NCI-H1436 treated with DMSO at 0.1 percent for 48 hours (cell line): Measurements from ENCODE around the gene PSMC5.
"Not testable (repeated sequence)": the region's sequence is repeated elsewhere in the genome, so short reads cannot be mapped to it uniquely, and the experiment has no call there.

Experiments
- DNase-seq: peaks from one replicate; lab custom pipeline; 2025; lab: John Stamatoyannopoulos, UW

PSMC5 gene

DNA sequence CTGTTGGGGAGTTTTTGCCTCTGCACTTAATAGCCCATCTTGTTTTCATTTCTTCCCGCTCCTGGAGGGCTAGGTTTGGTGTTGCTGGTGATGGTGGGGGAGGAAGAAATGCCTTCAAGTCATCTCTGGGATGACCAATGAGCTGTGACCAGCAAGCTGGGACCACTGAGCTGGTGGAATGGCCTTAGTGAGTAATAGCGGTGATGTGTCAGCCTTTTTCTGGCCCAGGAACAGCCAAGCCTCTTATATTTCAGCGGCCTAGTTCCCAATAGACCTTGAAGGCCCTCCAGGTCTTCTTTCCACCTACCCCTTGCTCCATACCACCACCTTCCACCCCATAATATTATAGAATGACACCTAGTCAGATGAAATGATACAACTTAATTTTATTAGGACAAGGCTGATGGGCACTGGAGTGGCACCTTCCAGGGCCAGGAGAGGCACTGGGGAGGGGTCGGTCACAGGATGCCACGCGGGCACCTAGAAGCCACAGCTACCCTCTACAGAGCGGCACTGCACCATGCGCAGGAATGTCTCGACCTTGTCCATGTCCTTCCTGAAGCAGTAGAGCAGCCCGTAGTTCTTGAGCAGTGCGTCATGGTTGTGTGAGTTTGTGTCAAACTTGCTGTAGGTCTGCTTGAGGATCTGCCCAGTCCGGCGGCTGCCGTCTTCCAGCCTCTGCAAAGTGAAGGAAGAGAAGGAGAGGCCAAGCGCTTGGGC, 44.6 kb downstream of the PSMC5 start:
- DNase-seq, result not testable (repeated sequence)

DNA sequence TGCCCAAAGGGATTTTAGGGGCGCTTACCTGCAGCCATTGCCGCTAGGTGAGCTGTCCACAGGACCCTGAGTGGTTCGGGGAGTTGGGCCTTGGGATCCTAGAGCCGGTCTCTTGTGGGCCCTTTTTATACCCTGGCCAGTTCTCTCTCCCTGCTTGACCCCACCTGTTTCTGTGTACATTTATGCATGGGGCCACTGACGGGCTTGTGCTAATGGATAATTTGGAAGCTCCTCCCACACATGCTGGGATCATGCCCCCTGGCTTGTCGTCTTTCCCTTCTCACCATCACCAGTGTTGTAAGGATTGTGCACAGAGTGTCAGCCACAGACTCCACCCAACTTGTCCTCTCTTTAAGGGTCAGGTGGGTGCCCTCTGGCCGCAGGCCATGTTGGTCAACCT, 46.3 kb downstream of the PSMC5 start, which contains the start of gene CSH2:
TSS of gene CSH2 (minus strand) at position 101 of the 400 bp plus-strand sequence. CDS start at position 38, 63 bp downstream.
- DNase-seq, result not testable (repeated sequence)

DNA sequence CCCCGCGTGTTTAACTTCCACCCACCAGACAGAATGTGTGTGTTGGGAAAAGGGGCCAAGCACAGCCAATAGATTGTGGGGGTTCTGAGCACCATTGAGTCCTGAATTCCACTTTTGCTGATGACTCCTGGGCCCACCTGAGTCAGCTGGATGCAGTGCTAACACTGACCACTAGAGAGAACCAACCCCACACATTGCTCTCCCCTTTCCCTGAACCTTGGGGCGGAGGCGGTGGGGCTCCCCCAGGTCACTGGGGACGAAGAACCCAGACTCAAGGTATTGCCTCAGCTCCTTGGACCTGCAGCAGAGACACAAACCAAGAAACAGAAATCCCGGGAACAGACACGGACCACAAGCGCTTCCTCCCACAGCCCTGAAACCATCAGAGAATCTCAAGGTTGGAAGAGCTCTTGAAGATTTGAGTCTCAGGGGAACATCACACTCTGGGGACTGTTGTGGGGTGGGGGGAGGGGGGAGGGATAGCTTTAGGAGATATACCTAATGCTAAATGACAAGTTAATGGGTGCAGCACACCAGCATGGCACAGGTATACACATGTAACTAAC, 46.9 kb downstream of the PSMC5 start:
- DNase-seq, result not testable (repeated sequence)

DNA sequence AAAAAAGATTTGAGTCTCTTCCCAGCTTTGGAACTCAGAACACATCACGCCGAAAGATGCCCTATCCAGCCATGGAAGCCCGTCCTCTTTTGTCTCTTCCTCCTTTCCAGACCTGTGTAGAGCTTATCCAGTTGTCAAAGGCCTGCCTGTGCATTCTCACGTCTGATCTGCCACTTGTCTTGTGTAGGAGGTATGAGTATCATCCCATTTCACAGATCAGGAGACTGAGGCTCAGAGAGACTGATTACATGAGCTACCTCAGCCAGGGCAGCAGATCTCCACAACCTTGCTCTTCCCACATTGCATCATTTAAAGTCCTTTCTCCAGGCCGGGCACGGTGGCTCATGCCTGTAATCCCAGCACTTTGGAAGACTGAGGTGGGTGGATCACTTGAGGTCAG, 47.5 kb downstream of the PSMC5 start:
- not testable (repeated sequence) for DNase-seq

DNA sequence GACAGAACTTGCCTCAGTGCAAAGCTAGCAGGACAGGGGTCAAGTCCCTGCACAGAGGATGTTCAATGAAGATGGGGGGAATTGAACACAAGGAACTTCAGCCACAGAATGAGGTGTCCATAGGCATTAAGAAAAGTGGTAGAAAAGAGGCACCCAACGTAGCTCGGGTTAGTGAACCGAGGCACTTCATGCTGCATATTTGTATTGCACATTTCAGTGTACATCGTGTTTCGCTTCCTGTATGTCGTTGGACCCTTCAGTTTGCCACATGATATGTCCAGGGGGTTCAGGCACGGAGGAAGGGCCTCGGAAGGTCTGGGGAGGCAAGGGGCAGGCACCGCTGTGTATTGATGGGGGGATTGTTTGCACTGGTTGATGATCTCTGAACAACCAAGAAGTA, 51.2 kb downstream of the PSMC5 start:
- DNase-seq, result not testable (repeated sequence)

DNA sequence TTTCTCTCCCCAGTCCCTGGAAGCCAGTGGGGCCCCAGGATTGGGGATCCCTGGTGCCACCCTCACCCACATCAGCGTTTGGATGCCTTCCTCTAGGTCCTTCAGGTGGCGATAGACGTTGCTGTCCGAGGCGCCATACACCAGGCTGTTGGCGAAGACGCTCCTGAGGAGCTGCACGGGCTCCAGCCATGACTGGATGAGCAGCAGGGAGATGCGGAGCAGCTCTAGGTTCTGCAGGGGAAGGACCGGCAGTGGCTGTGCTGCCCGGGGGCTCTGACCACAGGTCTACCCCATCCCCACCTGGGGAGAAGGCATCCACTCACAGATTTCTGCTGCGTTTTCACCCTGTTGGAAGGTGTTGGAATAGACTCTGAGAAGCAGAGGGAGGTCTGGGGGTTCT, 53.5 kb downstream of the PSMC5 start:
- DNase-seq, result no peak

DNA sequence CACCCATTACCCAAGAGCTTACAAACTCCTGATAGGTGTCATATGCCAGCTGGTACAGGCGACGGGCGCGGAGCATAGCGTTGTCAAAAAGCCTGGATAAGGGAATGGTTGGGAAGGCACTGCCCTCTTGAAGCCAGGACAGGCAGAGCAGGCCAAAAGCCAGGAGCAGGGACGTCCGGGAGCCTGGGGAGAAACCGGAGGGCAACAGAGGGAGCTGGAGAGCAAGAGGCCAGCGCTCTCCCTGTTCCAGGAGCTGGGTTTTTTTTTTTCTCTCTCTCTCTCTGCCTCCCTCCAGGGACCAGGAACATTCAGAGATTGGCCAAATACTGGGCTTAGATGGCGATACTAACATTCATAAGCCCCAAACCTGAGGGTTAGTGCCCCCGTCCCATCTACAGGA, 54.1 kb downstream of the PSMC5 start:
- DNase-seq, result not testable (repeated sequence)
